ENCODE results near the gene NR1H4.

The NR1H4 gene

GRCh38 chr12:100528034-100528433 lies 54.4 kb downstream of the NR1H4 start (continued):
- TF ChIP-seq ZNF692 (tag by site-specific recombination; IDR thresholded peaks at IDR 0.05): no peak
- TF ChIP-seq TSHZ1 (tag by site-specific recombination; IDR thresholded peaks at IDR 0.05; ENCODE audit: borderline replicate concordance): no peak
- no peak for TF ChIP-seq ZNF148 (tag by site-specific recombination; IDR thresholded peaks at IDR 0.05; ENCODE audit: borderline replicate concordance)
- no peak for TF ChIP-seq ZNF155 (tag by site-specific recombination; IDR thresholded peaks at IDR 0.05)
- TF ChIP-seq KLF1 (tag by site-specific recombination; IDR thresholded peaks at IDR 0.05): no peak
- TF ChIP-seq ZNF433 (tag by site-specific recombination; IDR thresholded peaks at IDR 0.05; ENCODE audit: low read depth): no peak
- no peak for TF ChIP-seq ZNF416 (tag by site-specific recombination; IDR thresholded peaks at IDR 0.05)
- TF ChIP-seq ZNF571 (tag by site-specific recombination; IDR thresholded peaks at IDR 0.05): no peak
- no peak for TF ChIP-seq GLIS2 (tag by site-specific recombination; IDR thresholded peaks at IDR 0.05)
- no peak for TF ChIP-seq PRDM2 (tag by site-specific recombination; IDR thresholded peaks at IDR 0.05; ENCODE audit: borderline replicate concordance)
- no peak for TF ChIP-seq HOXA7 (CRISPR knock-in tag; IDR thresholded peaks at IDR 0.05; ENCODE audit: borderline replicate concordance)
- TF ChIP-seq KLF10 (tag by site-specific recombination; IDR thresholded peaks at IDR 0.05): no peak

- Histone ChIP-seq H3K27ac (ENCODE audit: extremely low read depth, low read depth, low read length) (no peak overlapping the region), H3K4me1 (ENCODE audit: control insufficient read depth, insufficient read depth, low read length) (no peaks in the 10 kb centered on the region), H3K4me3 (ENCODE audit: low read depth, low read length) (no peak overlapping the region), H3K36me3 (ENCODE audit: control insufficient read depth in 2 of 2, insufficient read depth in 1 of 2, low read length in 2 of 2) (no peaks in the 10 kb centered on the region), H3K9me3 (ENCODE audit: control insufficient read depth, insufficient read depth, low read depth, low read length) (no peaks in the 10 kb centered on the region)
- ChIA-PET CTCF (interaction anchor here (0.6 to 1.4 kb wide), 2 partner anchors 25 to 143 kb away, joined by 3 to 9 read pairs; no protein-coding TSS in a partner anchor), POLR2A (no interaction called here)
- TF ChIP-seq ZNF529 (tag by site-specific recombination; IDR thresholded peaks at IDR 0.05; ENCODE audit: insufficient replicate concordance) (no peak), ZNF391 (tag by site-specific recombination; IDR thresholded peaks at IDR 0.05; ENCODE audit: borderline replicate concordance, low read depth) (no peak), SP2 (tag by site-specific recombination; IDR thresholded peaks at IDR 0.05) (no peak), ZSCAN4 (tag by site-specific recombination; IDR thresholded peaks at IDR 0.05) (no peak), ZFHX2 (tag by site-specific recombination; conservative IDR thresholded peaks at IDR 0.05) (no peak), ZNF2 (tag by site-specific recombination; IDR thresholded peaks at IDR 0.05) (no peak), ZNF16 (tag by site-specific recombination; IDR thresholded peaks at IDR 0.05; ENCODE audit: low read depth) (no peak), ZNF777 (tag by site-specific recombination; IDR thresholded peaks at IDR 0.05; ENCODE audit: borderline replicate concordance) (no peak), ZFP41 (tag by site-specific recombination; IDR thresholded peaks at IDR 0.05; ENCODE audit: borderline replicate concordance) (no peak), ZNF292 (tag by site-specific recombination; IDR thresholded peaks at IDR 0.05; ENCODE audit: borderline replicate concordance, low read depth) (no peak)
Observed at GRCh38 chr12:100528471-100529127, 54.9 kb downstream of the NR1H4 start.

All from HEK293 (cell line).